SK-N-SH (cell line): Measurements from ENCODE around the gene TRH.
"Not testable (repeated sequence)": the region's sequence is repeated elsewhere in the genome, so short reads cannot be mapped to it uniquely, and the experiment has no call there.

Experiments
- CTCF ChIP-seq: fragments of 200-600 bp; sonication (generic); IDR thresholded peaks from 2 replicates; pipeline ENCODE4 v1.6.1; 2017; ENCODE audit warnings: antibody characterized with exemption, mild to moderate bottlenecking, moderate library complexity
- ELF1 ChIP-seq: IDR thresholded peaks from 2 replicates; pipeline ENCODE4 v1.4.0; 2012
- EP300 ChIP-seq, 2 experiments: IDR thresholded peaks; 2 replicates each; pipeline versions ENCODE4 v1.4.0 to v1.6.1; 2012; ENCODE audit warnings: borderline replicate concordance in 1 of 2, low read depth in 1 of 2, low read length in 1 of 2
- EZH2phosphoT487 ChIP-seq: fragments of 200-600 bp; sonication (generic); IDR thresholded peaks from 2 replicates; pipeline ENCODE4 v1.6.1; 2017; ENCODE audit warnings: low read depth, mixed run types, mild to moderate bottlenecking, antibody characterized with exemption, moderate library complexity, borderline replicate concordance
- FOXM1 ChIP-seq: IDR thresholded peaks from 2 replicates; pipeline ENCODE4 v1.4.0; 2012; ENCODE audit warnings: low read depth, mild to moderate bottlenecking
- MAX ChIP-seq: IDR thresholded peaks from 2 replicates; pipeline ENCODE4 v1.4.0; 2012; ENCODE audit warnings: low read depth
- POLR2AphosphoS5 ChIP-seq: IDR thresholded peaks from 2 replicates; pipeline ENCODE4 v1.6.1; 2012; ENCODE audit warnings: low read depth, low read length
- RAD21 ChIP-seq: IDR thresholded peaks from 2 replicates; pipeline ENCODE4 v1.6.1; 2012; ENCODE audit warnings: mild to moderate bottlenecking, low read length
- REST ChIP-seq: IDR thresholded peaks from 2 replicates; pipeline ENCODE4 v1.6.1; 2012; ENCODE audit warnings: mild to moderate bottlenecking, low read depth, low read length, moderate library complexity
- RFX5 ChIP-seq: IDR thresholded peaks from 2 replicates; pipeline ENCODE4 v1.6.1; 2012; ENCODE audit warnings: mild to moderate bottlenecking, improper control_type of control experiment, low read length
- SIN3A ChIP-seq: IDR thresholded peaks from 2 replicates; pipeline ENCODE4 v1.6.1; 2012; ENCODE audit warnings: low read depth, mild to moderate bottlenecking, low read length, moderate library complexity, borderline replicate concordance
- SMC3 ChIP-seq: IDR thresholded peaks from 2 replicates; pipeline ENCODE4 v1.6.1; 2012; ENCODE audit warnings: low read depth, low read length, improper control_type of control experiment
- ZBTB33 ChIP-seq: IDR thresholded peaks from 2 replicates; pipeline ENCODE4 v1.4.0; 2012; ENCODE audit warnings: low read depth, borderline replicate concordance

- TF ChIP-seq EP300 (IDR thresholded peaks at IDR 0.05; ENCODE audit: borderline replicate concordance in 1 of 2, low read depth in 1 of 2, low read length in 1 of 2); CTCF; SIN3A; EZH2phosphoT487; SMC3; RAD21; REST; ELF1; POLR2AphosphoS5; MAX; ZBTB33; RFX5; FOXM1: not testable (repeated sequence)
Measured at GRCh38 chr3:130027437-130027836, 52.9 kb downstream of the TRH start.
